B cell (primary cell): Measurements from ENCODE around the gene WNT16. TPM values are rescaled to one million over a fixed set of nuclear protein-coding genes. Genes with fewer than 3 reads are reported as not detected.

Experiments
- ATAC-seq: fragments of 200-7000 bp; cut with Tn5 transposase; one replicate; pipeline ENCODE4 v1.10.0; 2021; ENCODE audit warnings: low read depth, mild to moderate bottlenecking, moderate number of reproducible peaks, moderate library complexity
- CTCF ChIA-PET: fragments of 350-600 bp; sonication (Branson Sonifier 250); formaldehyde crosslinking; loops from one replicate; lab custom pipeline; 2021; ENCODE audit warnings: antibody characterized with exemption, inconsistent platforms; lab: Charles Lee
- POLR2A ChIA-PET: fragments of 350-600 bp; sonication (Branson Sonifier 250); formaldehyde crosslinking; loops from one replicate; lab custom pipeline; 2021; ENCODE audit warnings: antibody characterized with exemption; lab: Charles Lee
- DNase-seq: peaks from one replicate; pipeline ENCODE4 v3.0.0; 2013
- H2AFZ ChIP-seq: 2 replicates; pipeline ENCODE4 v1.6.1; 2012; ENCODE audit warnings: mild to moderate bottlenecking, low read depth, low read length; ENCODE audit not compliant: insufficient read depth, poor library complexity, severe bottlenecking
- H3K27ac ChIP-seq, 2 donors: 1 replicate in 1 of 2; 2 replicates in 1 of 2; pipeline ENCODE4 v1.5.1; 2012 to 2013; ENCODE audit warnings: low read length in 2 of 2, mild to moderate bottlenecking in 2 of 2, moderate library complexity in 1 of 2
- H3K27me3 ChIP-seq, 4 experiments: fragments of 200-600 bp in 1 of 4; sonication (generic) in 1 of 4; replicated peaks in 1 of 4; 1 replicate in 2 of 4; 2 replicates in 2 of 4; pipeline versions ENCODE4 v1.6.1 to v1.7.0; 2013 to 2016; ENCODE audit warnings: low read length in 3 of 4, mild to moderate bottlenecking in 2 of 4, mixed read lengths in 1 of 4, moderate library complexity in 1 of 4; ENCODE audit not compliant: insufficient read depth in 4 of 4, control insufficient read depth in 3 of 4; ENCODE audit errors: control extremely low read depth in 1 of 4
- H3K36me3 ChIP-seq, 2 experiments: replicated peaks in 1 of 2; 1 replicate in 1 of 2; 2 replicates in 1 of 2; pipeline versions ENCODE4 v1.6.1 to v1.7.1; 2013; ENCODE audit warnings: low read length in 1 of 2; ENCODE audit not compliant: insufficient read depth in 2 of 2, control insufficient read depth in 1 of 2; ENCODE audit errors: control extremely low read depth in 1 of 2, extremely low read depth in 1 of 2
- H3K4me1 ChIP-seq, 2 donors: fragments of 200-600 bp in 1 of 2; sonication (generic) in 1 of 2; 1 replicate in 1 of 2; 2 replicates in 1 of 2; pipeline versions ENCODE4 v1.5.1 to v1.6.1; 2013 to 2017; ENCODE audit warnings: low read length in 2 of 2; ENCODE audit not compliant: control insufficient read depth in 2 of 2, insufficient read depth in 2 of 2
- H3K4me2 ChIP-seq: replicated peaks from 2 replicates; pipeline ENCODE3; 2012; ENCODE audit warnings: mild to moderate bottlenecking, low read depth, low read length; ENCODE audit not compliant: poor library complexity, severe bottlenecking
- H3K4me3 ChIP-seq, 5 experiments: fragments of 200-600 bp in 1 of 5; sonication (generic) in 1 of 5; 1 replicate in 3 of 5; 2 replicates in 2 of 5; pipeline versions ENCODE4 v1.5.1 to v1.7.0; 2011 to 2016; ENCODE audit warnings: low read length in 4 of 5, mild to moderate bottlenecking in 4 of 5, low read depth in 2 of 5, control low read depth in 1 of 5, moderate library complexity in 1 of 5; ENCODE audit not compliant: insufficient read depth in 1 of 5; ENCODE audit errors: control extremely low read depth in 1 of 5, extremely low read depth in 1 of 5
- H3K79me2 ChIP-seq: fragments of 200-600 bp; sonication (generic); one replicate; pipeline ENCODE4 v1.6.0; 2016; ENCODE audit warnings: low read length; ENCODE audit not compliant: control insufficient read depth, insufficient read depth
- H3K9ac ChIP-seq: fragments of 200-600 bp; sonication (generic); 2 replicates; pipeline ENCODE4 v1.6.1; 2017; ENCODE audit warnings: mild to moderate bottlenecking, low read length, moderate library complexity
- H3K9me3 ChIP-seq, 3 donors: one replicate each; pipeline versions ENCODE4 v1.6.1 to v1.7.1; 2013; ENCODE audit warnings: low read length in 2 of 3; ENCODE audit not compliant: control insufficient read depth in 2 of 3, insufficient read depth in 1 of 3; ENCODE audit errors: control extremely low read depth in 1 of 3
- H4K20me1 ChIP-seq: 2 replicates; pipeline ENCODE4 v1.6.0; 2012; ENCODE audit warnings: mild to moderate bottlenecking, low read length; ENCODE audit not compliant: insufficient read depth, control insufficient read depth, poor library complexity, severe bottlenecking
- H3K27ac Mint-ChIP-seq: one replicate; pipeline ENCODE4 v1.8.0; 2021; ENCODE audit warnings: mixed read lengths
- H3K27me3 Mint-ChIP-seq: one replicate; pipeline ENCODE4 v1.8.0; 2021; ENCODE audit warnings: mixed read lengths
- H3K4me1 Mint-ChIP-seq: one replicate; pipeline ENCODE4 v1.8.0; 2021; ENCODE audit warnings: mixed read lengths
- H3K4me3 Mint-ChIP-seq: one replicate; pipeline ENCODE4 v1.8.0; 2021; ENCODE audit warnings: mixed read lengths
- H3K9me3 Mint-ChIP-seq: one replicate; pipeline ENCODE4 v1.8.0; 2022; ENCODE audit warnings: mixed read lengths; ENCODE audit not compliant: insufficient read depth
- CTCF ChIP-seq: fragments of 200-600 bp; IDR thresholded peaks from one replicate; pipeline ENCODE4 v1.8.0; 2022; ENCODE audit warnings: antibody characterized with exemption, mild to moderate bottlenecking
- EZH2 ChIP-seq: IDR thresholded peaks from 2 replicates; pipeline ENCODE4 v1.6.1; 2012; ENCODE audit warnings: borderline replicate concordance, low read depth, mild to moderate bottlenecking, moderate library complexity, low read length; ENCODE audit not compliant: insufficient read depth, poor library complexity, severe bottlenecking
- WGBS: methylation state at CpG from one replicate; pipeline ENCODE4 v1.1.5; 2013; ENCODE audit warnings: missing lambda C conversion rate; ENCODE audit not compliant: insufficient coverage; 5-methylcytosine and 5-hydroxymethylcytosine counted together
- intact Hi-C: fragments of 100-400 bp; cut with micrococcal nuclease; formaldehyde crosslinking; loops from one replicate; pipeline ENCODE4 v1.10.0; 2022
- polyA plus RNA-seq: library from polyadenylated mRNA; depleted of rRNA; stranded (reverse); fragments of >200 nt; gene quantifications from 2 replicates; pipeline ENCODE4 v1.2.3, GENCODE V29; 2012
- total RNA-seq, 2 donors: library from RNA; stranded (reverse); fragments of 120-200 nt in 1 of 2; gene quantifications; 1 replicate in 1 of 2; 2 replicates in 1 of 2; pipeline versions ENCODE4 v1.2.3 to v1.2.4, GENCODE V29; 2013 to 2022

WNT16 gene
- total and polyA plus RNA-seq, 2 donors (not counting 1 experiment from before 2014, with no cell fraction given) = 4.2 to 6.9 TPM

GRCh38 chr7:121298831-121299239, 30.0 kb upstream of the WNT16 start:
- Histone ChIP-seq H2AFZ (no peak overlapping the region), H3K4me1 (peaks cover 24 to 26% of the 10 kb centered on the region in 2 donors), H3K27me3 (no peaks in the 10 kb centered on the region), H3K4me2 (no peak overlapping the region), H3K36me3 (no peaks in the 10 kb centered on the region), H3K9ac (no peak overlapping the region), H4K20me1 (no peaks in the 10 kb centered on the region), H3K79me2 (no peaks in the 10 kb centered on the region), H3K4me3 (no peak overlapping the region), H3K9me3 (peaks cover 0 to 4% (median 3%) of the 10 kb centered on the region in 3 donors), H3K27ac (no peak overlapping the region)
- 80% methylated on average over 1 of the region's 2 CpGs for WGBS
- ChIA-PET CTCF (no interaction called here), POLR2A (no interaction called here)
- Mint-ChIP-seq H3K9me3 (no peaks in the 10 kb centered on the region), H3K27ac (no peak overlapping the region), H3K4me3 (no peak overlapping the region), H3K4me1 (peaks cover 28% of the 10 kb centered on the region), H3K27me3 (no peaks in the 10 kb centered on the region)
- TF ChIP-seq EZH2 (no peak), CTCF (no peak)
- DNase-seq (no peak), ATAC-seq (no peak)
- intact Hi-C loops = no loop called here

GRCh38 chr7:121300685-121301420, 27.9 kb upstream of the WNT16 start:
- DNase-seq (no peak), ATAC-seq (no peak)
- Mint-ChIP-seq H3K27ac (peak overlapping the region; percentile 62), H3K4me1 (peaks cover 40% of the 10 kb centered on the region), H3K27me3 (no peaks in the 10 kb centered on the region), H3K4me3 (no peak overlapping the region), H3K9me3 (no peaks in the 10 kb centered on the region)
- Histone ChIP-seq H3K9me3 (peaks cover 0 to 4% (median 1%) of the 10 kb centered on the region in 3 donors), H2AFZ (no peak overlapping the region), H3K79me2 (no peaks in the 10 kb centered on the region), H3K36me3 (no peaks in the 10 kb centered on the region), H3K4me2 (no peak overlapping the region), H4K20me1 (no peaks in the 10 kb centered on the region), H3K4me1 (peaks cover 24 to 26% of the 10 kb centered on the region in 2 donors), H3K27me3 (no peaks in the 10 kb centered on the region), H3K4me3 (no peak overlapping the region), H3K9ac (no peak overlapping the region), H3K27ac (peak overlapping the region in 1 of 2 donors; percentile 27)
- WGBS = no CpG with 5 or more reads among the region's 2 CpGs
- CTCF ChIA-PET = interaction anchor here (1.9 kb wide), 1 partner anchor 10 kb away, joined by 4 read pairs; no protein-coding TSS in a partner anchor
- intact Hi-C loops = no loop called here
- no peak for TF ChIP-seq CTCF
- no peak for TF ChIP-seq EZH2
- POLR2A ChIA-PET = interaction anchor here (0.6 kb wide), 1 partner anchor 230 kb away, joined by 3 read pairs; no protein-coding TSS in a partner anchor
